ENCODE results near the gene OR4D2. TPM values are rescaled to one million over a fixed set of nuclear protein-coding genes. Genes with fewer than 3 reads are reported as not detected.

The OR4D2 gene
- total and polyA plus RNA-seq, 2 of the 13 experiments (the other 11 are each of a cell fraction or from before 2014, with no cell fraction given) = not detected

- TF ChIP-seq U2AF2 (IDR thresholded peaks at IDR 0.05; ENCODE audit: low read depth, low read length) (no peak), ARNT2 (CRISPR knock-in tag; IDR thresholded peaks at IDR 0.05; ENCODE audit: low read depth) (no peak; the same call in 1 of the 2 replicates), RARA (CRISPR knock-in tag; IDR thresholded peaks at IDR 0.05) (no peak; the same call in 1 of the 2 replicates), ZNF879 (CRISPR knock-in tag; IDR thresholded peaks at IDR 0.05) (no peak), SNAI1 (CRISPR knock-in tag; IDR thresholded peaks at IDR 0.05; ENCODE audit: borderline replicate concordance) (no peak; the same call in 1 of the 2 replicates), KMT2B (CRISPR knock-in tag; IDR thresholded peaks at IDR 0.05) (peak; percentile 97), ZNF207 (IDR thresholded peaks at IDR 0.05; ENCODE audit: borderline replicate concordance) (no peak), ZNF558 (CRISPR knock-in tag; IDR thresholded peaks at IDR 0.05; ENCODE audit: borderline replicate concordance) (no peak), ZNF24 (IDR thresholded peaks at IDR 0.05) (no peak), NCOR1 (IDR thresholded peaks at IDR 0.05; ENCODE audit: borderline replicate concordance, low read length) (no peak), PAF1 (CRISPR knock-in tag; IDR thresholded peaks at IDR 0.05) (no peak), FOXP4 (CRISPR knock-in tag; IDR thresholded peaks at IDR 0.05) (peak; percentile 58), ZNF7 (CRISPR knock-in tag; IDR thresholded peaks at IDR 0.05) (0 out of 2 replicates have a peak, but pooled peaks have one; percentile 9), NKX3-1 (CRISPR knock-in tag; IDR thresholded peaks at IDR 0.05) (peak; percentile 91), CENPT (CRISPR knock-in tag; IDR thresholded peaks at IDR 0.05; ENCODE audit: low read depth) (0 out of 2 replicates have a peak, but pooled peaks have one; percentile 45), NPAS2 (CRISPR knock-in tag; IDR thresholded peaks at IDR 0.05; ENCODE audit: borderline replicate concordance) (no peak), PCBP2 (optimal IDR thresholded peaks at IDR 0.05; ENCODE audit: low read depth, low read length, poor library complexity, severe bottlenecking) (no peak), RBFOX2 (IDR thresholded peaks at IDR 0.05; ENCODE audit: low read depth, low read length) (peak; percentile 94), ZNF615 (CRISPR knock-in tag; IDR thresholded peaks at IDR 0.05; ENCODE audit: borderline replicate concordance) (no peak; the same call in 1 of the 2 replicates), RCOR2 (CRISPR knock-in tag; IDR thresholded peaks at IDR 0.05) (no peak), TCF7L2 (IDR thresholded peaks at IDR 0.05; ENCODE audit: low read depth, low read length) (no peak), ZBTB7B (CRISPR knock-in tag; IDR thresholded peaks at IDR 0.05) (no peak)
- TF ChIP-seq, protein P1, sequence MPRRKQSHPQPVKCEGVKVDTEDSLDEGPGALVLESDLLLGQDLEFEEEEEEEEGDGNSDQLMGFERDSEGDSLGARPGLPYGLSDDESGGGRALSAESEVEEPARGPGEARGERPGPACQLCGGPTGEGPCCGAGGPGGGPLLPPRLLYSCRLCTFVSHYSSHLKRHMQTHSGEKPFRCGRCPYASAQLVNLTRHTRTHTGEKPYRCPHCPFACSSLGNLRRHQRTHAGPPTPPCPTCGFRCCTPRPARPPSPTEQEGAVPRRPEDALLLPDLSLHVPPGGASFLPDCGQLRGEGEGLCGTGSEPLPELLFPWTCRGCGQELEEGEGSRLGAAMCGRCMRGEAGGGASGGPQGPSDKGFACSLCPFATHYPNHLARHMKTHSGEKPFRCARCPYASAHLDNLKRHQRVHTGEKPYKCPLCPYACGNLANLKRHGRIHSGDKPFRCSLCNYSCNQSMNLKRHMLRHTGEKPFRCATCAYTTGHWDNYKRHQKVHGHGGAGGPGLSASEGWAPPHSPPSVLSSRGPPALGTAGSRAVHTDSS (CRISPR knock-in tag; conservative IDR thresholded peaks at IDR 0.05) = 0 out of 2 replicates have a peak, but pooled peaks have one; percentile 57
- TF ChIP-seq, protein P2, sequence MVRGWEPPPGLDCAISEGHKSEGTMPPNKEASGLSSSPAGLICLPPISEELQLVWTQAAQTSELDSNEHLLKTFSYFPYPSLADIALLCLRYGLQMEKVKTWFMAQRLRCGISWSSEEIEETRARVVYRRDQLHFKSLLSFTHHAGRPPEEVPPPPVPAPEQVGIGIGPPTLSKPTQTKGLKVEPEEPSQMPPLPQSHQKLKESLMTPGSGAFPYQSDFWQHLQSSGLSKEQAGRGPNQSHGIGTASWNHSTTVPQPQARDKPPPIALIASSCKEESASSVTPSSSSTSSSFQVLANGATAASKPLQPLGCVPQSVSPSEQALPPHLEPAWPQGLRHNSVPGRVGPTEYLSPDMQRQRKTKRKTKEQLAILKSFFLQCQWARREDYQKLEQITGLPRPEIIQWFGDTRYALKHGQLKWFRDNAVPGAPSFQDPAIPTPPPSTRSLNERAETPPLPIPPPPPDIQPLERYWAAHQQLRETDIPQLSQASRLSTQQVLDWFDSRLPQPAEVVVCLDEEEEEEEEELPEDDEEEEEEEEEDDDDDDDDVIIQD (CRISPR knock-in tag; IDR thresholded peaks at IDR 0.05; ENCODE audit: low read depth) = peak; percentile 91
- TF ChIP-seq, protein P3, sequence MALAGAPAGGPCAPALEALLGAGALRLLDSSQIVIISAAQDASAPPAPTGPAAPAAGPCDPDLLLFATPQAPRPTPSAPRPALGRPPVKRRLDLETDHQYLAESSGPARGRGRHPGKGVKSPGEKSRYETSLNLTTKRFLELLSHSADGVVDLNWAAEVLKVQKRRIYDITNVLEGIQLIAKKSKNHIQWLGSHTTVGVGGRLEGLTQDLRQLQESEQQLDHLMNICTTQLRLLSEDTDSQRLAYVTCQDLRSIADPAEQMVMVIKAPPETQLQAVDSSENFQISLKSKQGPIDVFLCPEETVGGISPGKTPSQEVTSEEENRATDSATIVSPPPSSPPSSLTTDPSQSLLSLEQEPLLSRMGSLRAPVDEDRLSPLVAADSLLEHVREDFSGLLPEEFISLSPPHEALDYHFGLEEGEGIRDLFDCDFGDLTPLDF (CRISPR knock-in tag; IDR thresholded peaks at IDR 0.05) = peak; percentile 70; the same call in 1 of the 2 replicates
Observed at GRCh38 chr17:58219007-58219788, 52.4 kb downstream of the OR4D2 start, which contains the start of gene MKS1 (continued).

Measured in HepG2 (cell line).